KMS-11 (cell line): Measurements from ENCODE around the gene LYPD3.

Experiments
- H2AFZ ChIP-seq: fragments of 200-600 bp; sonication (generic); 2 replicates; pipeline ENCODE4 v1.6.1; 2016; ENCODE audit warnings: antibody characterized with exemption, mixed run types, low read depth
- H3K27ac ChIP-seq: fragments of 200-600 bp; sonication (generic); 2 replicates; pipeline ENCODE4 v1.6.1; 2016; ENCODE audit warnings: mild to moderate bottlenecking, mixed run types
- H3K27me3 ChIP-seq: fragments of 200-600 bp; sonication (generic); 2 replicates; pipeline ENCODE4 v1.6.1; 2017; ENCODE audit warnings: mild to moderate bottlenecking, low read depth, mixed run types, moderate library complexity; ENCODE audit not compliant: insufficient read depth
- H3K36me3 ChIP-seq: fragments of 200-600 bp; sonication (generic); 2 replicates; pipeline ENCODE4 v1.6.1; 2017; ENCODE audit warnings: mild to moderate bottlenecking, mixed run types; ENCODE audit not compliant: insufficient read depth
- H3K4me1 ChIP-seq: fragments of 200-600 bp; sonication (generic); 2 replicates; pipeline ENCODE4 v1.6.1; 2016; ENCODE audit warnings: mild to moderate bottlenecking, low read depth, mixed run types; ENCODE audit not compliant: poor library complexity, severe bottlenecking
- H3K4me2 ChIP-seq: fragments of 200-600 bp; sonication (generic); 2 replicates; pipeline ENCODE4 v1.7.0; 2016; ENCODE audit warnings: mild to moderate bottlenecking, mixed run types
- H3K4me3 ChIP-seq: fragments of 200-600 bp; sonication (generic); IDR thresholded peaks from 2 replicates; pipeline ENCODE4 v1.6.1; 2017; ENCODE audit warnings: low read depth, low read length, mixed read lengths; ENCODE audit not compliant: insufficient read depth
- H3K79me2 ChIP-seq: fragments of 200-600 bp; sonication (generic); 2 replicates; pipeline ENCODE4 v1.6.1; 2016; ENCODE audit warnings: low read depth, mixed run types; ENCODE audit not compliant: insufficient read depth
- H3K9ac ChIP-seq: fragments of 200-600 bp; sonication (generic); 2 replicates; pipeline ENCODE4 v1.6.1; 2016; ENCODE audit warnings: mild to moderate bottlenecking, mixed run types
- H4K20me1 ChIP-seq: fragments of 200-600 bp; sonication (generic); 2 replicates; pipeline ENCODE4 v1.6.1; 2016; ENCODE audit warnings: mild to moderate bottlenecking, mixed run types; ENCODE audit not compliant: insufficient read depth
- CTCF ChIP-seq: fragments of 200-600 bp; sonication (generic); conservative IDR thresholded peaks from 2 replicates; pipeline ENCODE4 v1.6.1; 2017; ENCODE audit warnings: low read depth, mild to moderate bottlenecking, antibody characterized with exemption, low read length, moderate library complexity, mixed read lengths

Gene LYPD3

DNA sequence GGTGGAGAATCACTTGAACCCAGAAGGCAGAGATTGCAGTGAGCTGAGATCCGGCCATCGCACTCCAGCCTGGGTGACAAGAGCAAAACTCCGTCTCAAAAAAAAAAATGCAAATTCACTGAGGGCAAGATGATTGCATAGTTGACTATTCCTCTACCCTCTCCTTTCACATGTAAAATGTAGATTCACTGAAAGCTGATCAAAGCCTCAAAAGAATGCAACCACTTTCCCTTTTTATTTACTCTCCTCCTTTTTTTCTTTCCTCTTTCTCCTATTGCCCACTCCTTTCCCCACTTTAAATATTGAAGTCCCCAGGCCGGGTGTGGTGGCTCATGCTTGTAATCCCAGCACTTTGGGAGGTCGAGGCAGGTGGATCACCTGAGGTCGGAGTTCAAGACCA, 44.5 kb downstream of the LYPD3 start:
- no peak overlapping the region for H2AFZ ChIP-seq
- H3K27ac ChIP-seq = no peak overlapping the region
- no peaks in the 10 kb centered on the region for H3K27me3 ChIP-seq
- no peaks in the 10 kb centered on the region for H3K79me2 ChIP-seq
- H3K4me2 ChIP-seq = no peak overlapping the region
- TF ChIP-seq CTCF = no peak
- H3K4me1 ChIP-seq = no peaks in the 10 kb centered on the region
- H3K36me3 ChIP-seq = no peaks in the 10 kb centered on the region
- no peaks in the 10 kb centered on the region for H4K20me1 ChIP-seq
- no peak overlapping the region for H3K9ac ChIP-seq
- no peak overlapping the region for H3K4me3 ChIP-seq

GRCh38 chr19:43416951-43417623, 48.3 kb downstream of the LYPD3 start:
- Histone ChIP-seq H3K36me3 (no peaks in the 10 kb centered on the region), H3K9ac (no peak overlapping the region), H2AFZ (no peak overlapping the region), H3K4me3 (no peak overlapping the region), H3K4me1 (no peaks in the 10 kb centered on the region), H3K4me2 (no peak overlapping the region), H3K79me2 (no peaks in the 10 kb centered on the region), H3K27me3 (no peaks in the 10 kb centered on the region), H3K27ac (no peak overlapping the region), H4K20me1 (no peaks in the 10 kb centered on the region)
- TF ChIP-seq CTCF = no peak

DNA sequence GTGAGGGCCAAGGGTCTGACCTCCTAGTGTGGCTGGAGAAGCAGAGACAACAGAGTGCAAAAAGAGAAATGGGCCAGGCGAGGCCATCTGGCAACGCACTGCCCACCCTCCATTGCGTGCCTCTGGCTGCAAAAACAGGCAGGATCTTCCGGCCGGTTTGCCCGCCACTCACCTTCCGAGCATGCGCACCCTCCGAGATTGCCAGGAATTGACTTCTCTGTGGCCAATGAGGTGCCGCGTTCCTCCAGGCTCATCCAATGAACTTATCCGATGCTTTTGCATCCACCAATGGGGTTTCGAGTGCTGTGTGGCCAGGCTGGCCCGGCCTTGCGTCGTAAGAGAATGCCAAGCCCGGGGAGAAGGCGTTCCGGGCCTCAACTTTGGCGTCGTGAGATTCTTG, 50.9 kb downstream of the LYPD3 start, which contains the start of gene TEX101:
TSS of gene TEX101 (plus strand) at position 337 of the 400 bp plus-strand sequence. CDS start 1,030 bp downstream, outside the sequence.
- H3K27ac ChIP-seq = no peak within 1 kb of the TSS

GRCh38 chr19:43412441-43412840, 53.0 kb downstream of the LYPD3 start:
- H2AFZ ChIP-seq = no peak overlapping the region
- no peaks in the 10 kb centered on the region for H3K36me3 ChIP-seq
- no peak overlapping the region for H3K4me2 ChIP-seq
- H3K4me1 ChIP-seq = no peaks in the 10 kb centered on the region
- H3K79me2 ChIP-seq = no peaks in the 10 kb centered on the region
- no peak overlapping the region for H3K4me3 ChIP-seq
- H3K9ac ChIP-seq = no peak overlapping the region
- no peaks in the 10 kb centered on the region for H4K20me1 ChIP-seq
- H3K27me3 ChIP-seq = no peaks in the 10 kb centered on the region
- TF ChIP-seq CTCF = no peak
- no peak overlapping the region for H3K27ac ChIP-seq

More for the DNA sequence above, 50.9 kb downstream of the LYPD3 start, which contains the start of gene TEX101:
- H2AFZ ChIP-seq = no peak within 1 kb of the TSS
- no peak for TF ChIP-seq CTCF
- no peaks in the 10 kb centered on the region for H3K79me2 ChIP-seq
- H3K9ac ChIP-seq = no peak within 1 kb of the TSS
- H3K4me2 ChIP-seq = no peak within 1 kb of the TSS
- no peaks in the 10 kb centered on the region for H3K27me3 ChIP-seq
- H3K36me3 ChIP-seq = no peaks in the 10 kb centered on the region
- no peak within 1 kb of the TSS for H3K4me3 ChIP-seq
- H4K20me1 ChIP-seq = no peaks in the 10 kb centered on the region
- no peaks in the 10 kb centered on the region for H3K4me1 ChIP-seq
